Epithelial cell of proximal tubule (primary cell): Measurements from ENCODE around the gene ENAH. TPM values are rescaled to one million over a fixed set of nuclear protein-coding genes. Genes with fewer than 3 reads are reported as not detected.
"Not testable (repeated sequence)": the region's sequence is repeated elsewhere in the genome, so short reads cannot be mapped to it uniquely, and the experiment has no call there.

Experiments
- DNase-seq: peaks from one replicate; pipeline ENCODE4 v3.0.0-alpha.2; 2011; ENCODE audit warnings: low read depth
- H3K4me3 ChIP-seq: 2 replicates; pipeline ENCODE4 v1.5.1; 2011; ENCODE audit warnings: low read depth, mild to moderate bottlenecking, low read length
- CTCF ChIP-seq: conservative IDR thresholded peaks from 2 replicates; pipeline ENCODE4 v1.5.1; 2012; ENCODE audit warnings: low read depth, mild to moderate bottlenecking, low read length
- total RNA-seq: library from RNA; depleted of rRNA; stranded (reverse); fragments of >200 nt; gene quantifications from 2 replicates; pipeline ENCODE4 v1.2.3, GENCODE V29; 2015

The ENAH gene
- total RNA-seq, 1 donor from 2014 or later = 37.7 TPM

GRCh38 chr1:225477296-225477911, 175.5 kb downstream of the ENAH start:
- no peak for DNase-seq
- TF ChIP-seq CTCF = no peak
- H3K4me3 ChIP-seq = no peak overlapping the region

GRCh38 chr1:225476538-225476988, 176.4 kb downstream of the ENAH start:
- no peak for DNase-seq
- TF ChIP-seq CTCF = no peak
- H3K4me3 ChIP-seq = no peak overlapping the region

GRCh38 chr1:225476100-225476511, 176.8 kb downstream of the ENAH start:
- no peak for DNase-seq
- H3K4me3 ChIP-seq = no peak overlapping the region
- no peak for TF ChIP-seq CTCF

GRCh38 chr1:225474986-225475820, 177.7 kb downstream of the ENAH start:
- TF ChIP-seq CTCF = peak; percentile 100
- no peak for DNase-seq
- H3K4me3 ChIP-seq = peak overlapping the region; percentile 18

- no peak for DNase-seq
- no peak overlapping the region for H3K4me3 ChIP-seq
- TF ChIP-seq CTCF = no peak
These were observed 178.4 kb downstream of the ENAH start for GRCh38 chr1:225474439-225474985.

- not testable (repeated sequence) for DNase-seq, H3K4me3 ChIP-seq
These were observed 179.1 kb downstream of the ENAH start for GRCh38 chr1:225473676-225474438.

- DNase-seq, H3K4me3 ChIP-seq: not testable (repeated sequence)
These were observed 179.7 kb downstream of the ENAH start for GRCh38 chr1:225473266-225473665.
